Myometrial cell (primary cell): ENCODE results near the gene BGLAP. TPM values are rescaled to one million over a fixed set of nuclear protein-coding genes. Genes with fewer than 3 reads are reported as not detected.

Source experiments
- total RNA-seq: library from RNA; depleted of rRNA; stranded (reverse); fragments of >200 nt; gene quantifications from 2 replicates; pipeline ENCODE4 v1.2.3, GENCODE V29; 2015

BGLAP gene
- 3.7 TPM in 1 of 2 replicates, not detected in the other for total RNA-seq

DNA sequence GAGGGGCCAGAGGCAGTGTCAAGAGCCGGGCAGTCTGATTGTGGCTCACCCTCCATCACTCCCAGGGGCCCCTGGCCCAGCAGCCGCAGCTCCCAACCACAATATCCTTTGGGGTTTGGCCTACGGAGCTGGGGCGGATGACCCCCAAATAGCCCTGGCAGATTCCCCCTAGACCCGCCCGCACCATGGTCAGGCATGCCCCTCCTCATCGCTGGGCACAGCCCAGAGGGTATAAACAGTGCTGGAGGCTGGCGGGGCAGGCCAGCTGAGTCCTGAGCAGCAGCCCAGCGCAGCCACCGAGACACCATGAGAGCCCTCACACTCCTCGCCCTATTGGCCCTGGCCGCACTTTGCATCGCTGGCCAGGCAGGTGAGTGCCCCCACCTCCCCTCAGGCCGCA is at the start of gene BGLAP:
TSS of gene BGLAP (plus strand) at position 259 of the 400 bp plus-strand sequence. CDS start at position 307, 48 bp downstream.

DNA sequence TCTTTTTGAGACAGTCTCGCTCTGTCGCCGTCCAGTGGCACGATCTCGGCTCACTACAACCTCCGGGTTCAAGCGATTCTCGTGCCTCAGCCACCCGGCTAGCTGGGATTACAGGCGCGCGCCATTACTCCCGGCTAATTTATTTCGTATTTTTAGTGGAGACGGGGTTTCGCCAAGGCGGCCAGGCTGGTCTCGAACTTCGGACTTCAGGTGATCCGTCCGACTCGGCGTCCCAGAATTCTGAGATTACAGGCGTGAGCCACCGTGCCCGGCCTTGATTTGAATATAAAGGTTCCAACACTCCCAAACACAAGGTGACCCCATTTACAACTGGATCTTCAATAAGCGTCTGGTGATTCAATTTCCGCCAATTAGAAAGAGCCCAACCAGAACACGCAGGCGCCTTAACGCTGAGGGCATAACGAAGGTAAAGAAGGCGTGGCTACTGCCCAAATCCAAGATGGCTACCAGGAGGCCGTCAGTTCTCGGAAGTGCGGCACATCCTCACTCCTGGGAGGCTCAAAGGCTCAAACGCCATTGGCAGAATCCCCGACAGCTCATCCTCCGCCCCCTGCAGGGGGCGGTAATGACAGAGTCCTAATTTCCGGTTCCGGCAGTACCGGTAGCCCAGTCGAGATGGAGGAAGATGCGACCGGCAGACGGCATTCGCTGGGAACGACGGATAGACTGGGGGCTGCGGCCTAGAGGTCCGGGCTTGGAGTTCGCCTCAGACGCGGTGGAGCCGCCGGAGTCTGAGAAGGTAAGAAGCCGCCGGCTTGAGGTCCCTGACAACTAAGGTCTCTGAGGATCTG is 48.3 kb upstream of the BGLAP start, which contains the start of gene SLC25A44:
TSS of gene SLC25A44 (plus strand) at position 617 of the 812 bp plus-strand sequence. CDS start 5,744 bp downstream, outside the sequence.

DNA sequence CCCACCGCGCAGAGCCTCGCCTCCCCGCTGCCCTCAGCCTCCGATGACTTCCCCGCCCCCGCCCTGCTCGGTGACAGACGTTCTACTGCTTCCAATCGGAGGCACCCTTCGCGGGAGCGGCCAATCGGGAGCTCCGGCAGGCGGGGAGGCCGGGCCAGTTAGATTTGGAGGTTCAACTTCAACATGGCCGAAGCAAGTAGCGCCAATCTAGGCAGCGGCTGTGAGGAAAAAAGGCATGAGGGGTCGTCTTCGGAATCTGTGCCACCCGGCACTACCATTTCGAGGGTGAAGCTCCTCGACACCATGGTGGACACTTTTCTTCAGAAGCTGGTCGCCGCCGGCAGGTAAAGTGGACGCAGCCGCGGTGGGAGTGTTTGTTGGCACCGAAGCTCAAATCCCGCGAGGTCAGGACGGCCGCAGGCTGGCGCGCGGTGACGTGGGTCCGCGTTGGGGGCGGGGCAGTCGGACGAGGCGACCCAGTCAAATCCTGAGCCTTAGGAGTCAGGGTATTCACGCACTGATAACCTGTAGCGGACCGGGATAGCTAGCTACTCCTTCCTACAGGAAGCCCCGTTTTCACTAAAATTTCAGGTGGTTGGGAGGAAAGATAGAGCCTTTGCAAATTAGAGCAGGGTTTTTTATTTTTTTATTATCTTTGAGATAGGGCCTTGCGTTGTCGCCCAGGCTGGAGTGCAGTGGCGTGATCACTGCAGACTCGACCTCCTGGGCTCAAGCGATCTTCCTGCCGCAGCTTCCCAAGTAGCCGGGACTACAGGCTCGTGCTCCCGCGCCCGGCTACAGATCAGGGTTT is 28.9 kb upstream of the BGLAP start, which contains the start of gene PMF1:
TSS of gene PMF1 (plus strand) at position 175 of the 811 bp plus-strand sequence. CDS start at position 184, 9 bp downstream.

DNA sequence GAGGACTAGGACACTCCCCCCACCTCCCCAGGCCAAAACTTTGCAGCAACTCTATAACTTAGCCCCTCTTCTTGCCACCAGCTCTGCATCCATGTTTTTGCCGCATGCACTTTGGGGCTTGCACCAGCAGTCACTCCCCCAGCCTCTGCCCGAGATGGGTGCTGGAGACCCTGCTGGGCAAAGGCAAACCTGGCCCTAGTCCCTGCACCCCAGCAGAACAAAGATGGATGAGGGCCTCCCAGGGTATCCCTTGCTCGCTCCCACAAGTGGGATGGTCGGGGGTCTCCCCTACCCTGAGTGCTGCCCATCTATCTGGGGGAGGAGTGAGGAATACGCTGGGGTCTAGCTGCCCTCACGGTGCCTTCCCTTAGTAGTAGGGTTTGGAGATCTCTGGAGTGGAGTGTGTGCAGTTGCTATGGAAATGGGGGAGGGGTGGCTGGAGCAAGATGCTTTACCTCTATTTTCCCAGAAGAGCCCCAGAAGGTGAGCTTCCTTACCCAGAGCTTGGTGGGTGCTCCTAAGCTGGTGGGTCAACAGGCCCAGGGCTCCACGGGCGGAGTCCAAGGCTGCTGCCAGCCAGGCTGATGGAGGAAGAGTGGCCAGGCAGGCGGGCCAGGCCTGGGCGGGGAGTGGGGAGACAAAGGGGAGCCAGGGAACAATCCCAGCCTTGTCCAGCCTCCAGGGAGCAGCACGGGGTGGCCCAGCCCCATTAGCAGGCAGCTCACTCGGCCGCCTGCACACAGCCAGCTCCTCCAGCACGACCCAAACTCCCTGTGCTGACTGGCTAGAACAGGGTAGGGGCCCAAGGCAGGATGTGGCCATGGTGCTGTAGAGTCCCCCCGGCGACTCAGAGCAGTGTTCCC is 5.7 kb downstream of the BGLAP start, which contains the start of gene PAQR6:
TSS of gene PAQR6 (minus strand) at position 597 of the 863 bp plus-strand sequence. CDS start 1,325 bp downstream, outside the sequence.

DNA sequence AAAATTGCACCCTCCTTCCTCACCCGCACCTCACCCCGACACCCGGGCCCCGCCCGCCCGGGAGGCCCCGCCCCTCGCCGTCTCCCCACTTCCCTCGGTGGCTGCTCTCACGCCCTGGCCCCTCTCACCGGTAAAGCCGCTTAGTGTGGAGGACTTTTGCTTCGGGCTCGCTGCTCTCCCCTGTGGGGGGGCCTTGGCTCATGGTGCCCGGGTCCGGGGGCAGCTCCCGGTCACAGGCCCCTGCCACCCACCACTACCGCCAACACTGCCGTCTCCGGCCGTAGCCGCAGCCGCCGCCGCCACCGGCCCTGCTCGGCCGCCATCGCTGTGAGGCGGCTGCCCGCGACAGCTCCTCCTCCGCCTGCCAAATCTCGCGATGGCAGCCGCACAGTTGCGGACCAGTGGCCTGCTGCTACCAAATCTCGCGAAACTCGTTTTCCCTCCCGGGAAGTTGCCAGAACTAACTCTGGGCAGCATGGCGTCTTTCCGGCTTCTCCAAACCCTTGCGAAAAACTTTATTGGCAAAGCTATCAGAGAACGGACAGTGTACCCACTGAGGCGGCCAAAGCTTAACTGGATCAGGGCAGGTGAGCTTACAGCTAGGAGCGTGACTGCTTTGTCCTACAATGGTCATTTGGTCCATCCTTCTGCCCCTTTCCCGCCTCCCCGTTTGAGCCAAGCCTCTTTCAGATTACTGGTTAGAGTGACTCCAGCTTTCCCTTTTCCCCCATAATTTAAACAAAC is 40.7 kb downstream of the BGLAP start, which contains the start of gene SMG5:
TSS of gene SMG5 (minus strand) at position 347 of the 744 bp plus-strand sequence. CDS start at position 202, 145 bp downstream.

DNA sequence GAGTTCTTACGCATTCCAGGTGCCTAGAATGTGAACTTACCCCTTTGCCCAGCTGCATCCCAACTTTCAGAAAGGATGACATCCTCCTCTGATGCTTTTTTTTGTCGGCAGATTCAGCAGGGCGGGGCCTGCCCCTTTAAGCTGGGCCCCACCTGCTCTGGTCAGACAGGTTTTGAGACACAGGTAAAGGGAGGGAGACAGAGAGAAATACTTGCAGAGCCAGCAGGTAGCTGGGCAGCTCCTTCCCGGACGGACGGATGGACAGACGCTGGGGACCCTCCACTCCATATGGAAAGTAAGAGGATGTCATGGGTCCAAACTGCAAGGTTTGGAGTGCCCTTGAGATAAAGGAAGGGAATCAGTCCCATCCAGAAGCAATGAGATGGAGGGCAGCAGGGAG is 42.1 kb downstream of the BGLAP start, which contains the start of gene TMEM79:
TSS of gene TMEM79 (plus strand) at position 214 of the 400 bp plus-strand sequence. CDS start 902 bp downstream, outside the sequence.

Other genes starting within 250 kb of the BGLAP start
- gene SSR2, start 221.2 kb upstream of the BGLAP start, total RNA-seq, result 633 and 985 TPM in 2 replicates
- 19.3 and 19.6 TPM in 2 replicates for gene UBQLN4, start 188.4 kb upstream of the BGLAP start, total RNA-seq
- 76.1 and 78.7 TPM in 2 replicates for gene LAMTOR2, start 187.4 kb upstream of the BGLAP start, total RNA-seq
- gene RAB25, start 181.0 kb upstream of the BGLAP start, total RNA-seq, result not detected in 2 replicates
- 0.58 and 0.71 TPM in 2 replicates for gene MEX3A, start 159.7 kb upstream of the BGLAP start, total RNA-seq
- 897 and 914 TPM in 2 replicates for gene LMNA, start 127.5 kb upstream of the BGLAP start, total RNA-seq
- under 0.01 and 0.35 TPM in 2 replicates for gene SEMA4A, start 88.6 kb upstream of the BGLAP start, total RNA-seq
- 14.7 and 15.2 TPM in 2 replicates for gene SLC25A44, start 48.1 kb upstream of the BGLAP start, total RNA-seq
- gene PMF1, start 29.2 kb upstream of the BGLAP start, total RNA-seq, result 83.6 and 94.0 TPM in 2 replicates
- gene PAQR6, start 5.9 kb downstream of the BGLAP start, total RNA-seq, result not detected in 2 replicates
- 53.3 and 54.4 TPM in 2 replicates for gene SMG5, start 40.6 kb downstream of the BGLAP start, total RNA-seq
- gene TMEM79, start 42.1 kb downstream of the BGLAP start, total RNA-seq, result 1.2 and 1.4 TPM in 2 replicates
- 102 and 133 TPM in 2 replicates for gene GLMP, start 53.5 kb downstream of the BGLAP start, total RNA-seq
- not detected in 2 replicates for gene VHLL, start 57.1 kb downstream of the BGLAP start, total RNA-seq
- gene CCT3, start 96.1 kb downstream of the BGLAP start, total RNA-seq, result 427 and 505 TPM in 2 replicates
- gene TSACC, start 96.3 kb downstream of the BGLAP start, total RNA-seq, result not detected in 2 replicates
- gene RHBG, start 127.0 kb downstream of the BGLAP start, total RNA-seq, result not detected in 2 replicates